ENCODE measurements around the gene RABGAP1. TPM values are rescaled to one million over a fixed set of nuclear protein-coding genes. Genes with fewer than 3 reads are reported as not detected.
A peak's percentile ranks its signal among the peaks of the same experiment; 100 is the strongest.

Gene RABGAP1
- total RNA-seq, 2 experiments from 2014 or later, result 19.8 to 22.0 TPM

GRCh38 chr9:123065196-123065595 is 124.4 kb downstream of the RABGAP1 start:
- no peaks in the 10 kb centered on the region for H3K9me3 Mint-ChIP-seq
- DNase-seq (no peak), ATAC-seq (no peak)
- CTCF ChIA-PET, result no interaction called here
- H3K27me3 Mint-ChIP-seq, result no peaks in the 10 kb centered on the region
- intact Hi-C loops (cut with micrococcal nuclease), result no loop called here
- peaks cover 10% of the 10 kb centered on the region for H3K36me3 Mint-ChIP-seq (ENCODE audit: low read depth)
- POLR2A ChIA-PET, result interaction anchor here (1.5 kb wide), 1 partner anchor 9 kb away, joined by 3 read pairs; no protein-coding TSS in a partner anchor
- peaks cover 1% of the 10 kb centered on the region for H3K4me1 Mint-ChIP-seq (ENCODE audit: low read depth)
- no peak overlapping the region for H3K27ac Mint-ChIP-seq
- H3K4me3 Mint-ChIP-seq, result no peak overlapping the region
- TF ChIP-seq CTCF (IDR thresholded peaks at IDR 0.05), result no peak

- H3K4me3 Mint-ChIP-seq, result no peak overlapping the region
- ATAC-seq (no peak), DNase-seq (no peak)
- POLR2A ChIA-PET, result no interaction called here
- no peak overlapping the region for H3K27ac Mint-ChIP-seq
- TF ChIP-seq CTCF (IDR thresholded peaks at IDR 0.05), result no peak
- H3K4me1 Mint-ChIP-seq (ENCODE audit: low read depth), result peaks cover 1% of the 10 kb centered on the region
- no peaks in the 10 kb centered on the region for H3K9me3 Mint-ChIP-seq
- no peaks in the 10 kb centered on the region for H3K27me3 Mint-ChIP-seq
- CTCF ChIA-PET, result interaction anchor here (1.0 kb wide), 2 partner anchors 26 to 287 kb away, joined by 3 read pairs; no protein-coding TSS in a partner anchor
- H3K36me3 Mint-ChIP-seq (ENCODE audit: low read depth), result peaks cover 10% of the 10 kb centered on the region
- intact Hi-C loops (cut with micrococcal nuclease), result no loop called here
These were observed 126.3 kb downstream of the RABGAP1 start for GRCh38 chr9:123067136-123067535.

GRCh38 chr9:123069010-123069481 is 128.2 kb downstream of the RABGAP1 start:
- H3K27me3 Mint-ChIP-seq, result no peaks in the 10 kb centered on the region
- peaks cover 15% of the 10 kb centered on the region for H3K36me3 Mint-ChIP-seq (ENCODE audit: low read depth)
- no peak for TF ChIP-seq CTCF (IDR thresholded peaks at IDR 0.05)
- H3K4me1 Mint-ChIP-seq (ENCODE audit: low read depth), result peaks cover 1% of the 10 kb centered on the region
- intact Hi-C loops (cut with micrococcal nuclease), result no loop called here
- POLR2A ChIA-PET, result no interaction called here
- H3K9me3 Mint-ChIP-seq, result no peaks in the 10 kb centered on the region
- CTCF ChIA-PET, result interaction anchor here (2.1 kb wide), 1 partner anchor 285 kb away, joined by 6 read pairs; no protein-coding TSS in a partner anchor
- no peak overlapping the region for H3K4me3 Mint-ChIP-seq
- ATAC-seq, result no peak
- peak overlapping the region; percentile 16 for H3K27ac Mint-ChIP-seq
- no peak for DNase-seq

GRCh38 chr9:123070198-123070597 is 129.4 kb downstream of the RABGAP1 start:
- no peak overlapping the region for H3K27ac Mint-ChIP-seq
- H3K9me3 Mint-ChIP-seq, result no peaks in the 10 kb centered on the region
- peaks cover 15% of the 10 kb centered on the region for H3K36me3 Mint-ChIP-seq (ENCODE audit: low read depth)
- peak; percentile 37 for ATAC-seq
- H3K4me1 Mint-ChIP-seq (ENCODE audit: low read depth), result peaks cover 1% of the 10 kb centered on the region
- ChIA-PET CTCF (interaction anchor here (2.1 kb wide), 1 partner anchor 284 kb away, joined by 6 read pairs; no protein-coding TSS in a partner anchor), POLR2A (no interaction called here)
- intact Hi-C loops (cut with micrococcal nuclease), result no loop called here
- no peak overlapping the region for H3K4me3 Mint-ChIP-seq
- TF ChIP-seq CTCF (IDR thresholded peaks at IDR 0.05), result no peak
- DNase-seq, result no peak
- H3K27me3 Mint-ChIP-seq, result no peaks in the 10 kb centered on the region

- no peak for DNase-seq
- no peaks in the 10 kb centered on the region for H3K27me3 Mint-ChIP-seq
- H3K4me3 Mint-ChIP-seq, result no peak overlapping the region
- no peak overlapping the region for H3K27ac Mint-ChIP-seq
- H3K36me3 Mint-ChIP-seq (ENCODE audit: low read depth), result peaks cover 5% of the 10 kb centered on the region
- intact Hi-C loops (cut with micrococcal nuclease), result no loop called here
- H3K9me3 Mint-ChIP-seq, result no peaks in the 10 kb centered on the region
- TF ChIP-seq CTCF (IDR thresholded peaks at IDR 0.05), result no peak
- peaks cover 1% of the 10 kb centered on the region for H3K4me1 Mint-ChIP-seq (ENCODE audit: low read depth)
- ChIA-PET POLR2A (no interaction called here), CTCF (interaction anchor here (1.5 to 2.0 kb wide), 3 partner anchors 9 to 278 kb away, joined by 4 to 6 read pairs (median 4); no protein-coding TSS in a partner anchor)
- ATAC-seq, result no peak
These were observed 131.7 kb downstream of the RABGAP1 start for GRCh38 chr9:123072407-123072995.
